ENCODE results near the gene ZNF775.
A peak's percentile ranks its signal among the peaks of the same experiment; 100 is the strongest.

ZNF775 gene

DNA sequence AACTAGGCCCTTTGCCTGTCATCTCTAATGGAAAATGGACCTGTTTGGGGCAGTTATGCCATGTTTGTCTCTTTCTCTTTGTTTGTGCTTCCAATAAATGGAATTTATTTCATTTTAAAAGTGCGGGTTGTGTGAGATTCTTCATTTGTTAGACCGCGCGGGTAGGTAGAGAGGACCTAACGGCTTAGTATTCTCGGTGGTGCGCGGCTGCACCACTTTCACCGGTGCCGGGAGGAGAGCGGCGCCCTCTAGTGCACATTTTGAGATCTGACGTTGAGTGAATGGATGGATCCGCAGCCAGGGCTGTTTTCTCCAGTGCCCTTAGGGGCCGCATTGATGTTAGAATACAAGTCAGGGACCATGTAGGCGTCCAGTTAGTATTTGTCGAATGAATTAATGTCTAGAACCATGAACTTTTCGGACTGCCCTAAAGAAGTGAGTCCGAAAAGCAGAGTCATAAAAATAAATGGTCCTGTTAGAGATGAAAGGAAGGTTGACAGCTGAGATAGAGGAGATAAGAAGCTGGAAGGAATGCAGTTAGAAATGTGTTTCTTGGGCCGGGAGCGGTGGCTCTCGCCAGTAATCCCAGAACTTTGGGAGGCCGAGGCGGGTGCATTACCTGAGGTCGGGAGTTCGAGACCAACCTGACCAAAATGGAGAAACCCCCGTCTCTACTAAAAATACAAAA is 42.0 kb downstream of the ZNF775 start:
- Histone ChIP-seq H3K36me3 (ENCODE audit: control insufficient read depth, insufficient read depth, low read length) (no peaks in the 10 kb centered on the region), H3K4me1 (ENCODE audit: control insufficient read depth, insufficient read depth, low read length, poor library complexity, severe bottlenecking) (no peaks in the 10 kb centered on the region), H3K4me3 (ENCODE audit: insufficient read depth, low read depth, low read length, poor library complexity, severe bottlenecking) (no peak overlapping the region), H3K9me3 (ENCODE audit: control insufficient read depth, low read length) (no peaks in the 10 kb centered on the region), H3K27ac (ENCODE audit: insufficient read depth, low read length, poor library complexity, severe bottlenecking) (no peak overlapping the region), H3K27me3 (replicated peaks; ENCODE audit: control insufficient read depth, insufficient read depth, low read length, poor library complexity, severe bottlenecking) (no peaks in the 10 kb centered on the region)
- DNase-seq, result peak; percentile 62 to 69 (median 66)

DNA sequence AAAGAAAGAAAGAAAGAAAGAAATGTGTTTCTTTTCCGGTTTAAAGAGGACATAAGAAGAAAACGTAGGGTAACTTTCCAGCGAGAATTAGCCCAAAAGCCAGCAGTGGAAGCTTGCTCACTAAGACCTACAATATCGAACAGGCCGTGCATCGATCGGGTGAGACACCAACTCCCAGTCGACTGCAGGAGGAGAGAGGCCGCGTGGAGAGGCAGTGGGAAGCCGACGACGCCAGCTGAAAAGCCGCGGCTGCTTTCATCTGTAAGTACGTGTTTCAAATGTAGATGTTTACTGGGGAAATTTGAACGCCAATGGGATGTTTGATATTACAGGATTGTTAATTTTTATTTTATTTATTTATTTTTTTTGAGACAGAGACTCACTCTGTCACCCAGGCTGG is 42.7 kb downstream of the ZNF775 start:
- no peaks in the 10 kb centered on the region for H3K4me1 ChIP-seq (ENCODE audit: control insufficient read depth, insufficient read depth, low read length, poor library complexity, severe bottlenecking)
- H3K9me3 ChIP-seq (ENCODE audit: control insufficient read depth, low read length), result no peaks in the 10 kb centered on the region
- H3K27ac ChIP-seq (ENCODE audit: insufficient read depth, low read length, poor library complexity, severe bottlenecking), result no peak overlapping the region
- H3K36me3 ChIP-seq (ENCODE audit: control insufficient read depth, insufficient read depth, low read length), result no peaks in the 10 kb centered on the region
- no peak overlapping the region for H3K4me3 ChIP-seq (ENCODE audit: insufficient read depth, low read depth, low read length, poor library complexity, severe bottlenecking)
- no peak for DNase-seq
- H3K27me3 ChIP-seq (replicated peaks; ENCODE audit: control insufficient read depth, insufficient read depth, low read length, poor library complexity, severe bottlenecking), result no peaks in the 10 kb centered on the region

DNA sequence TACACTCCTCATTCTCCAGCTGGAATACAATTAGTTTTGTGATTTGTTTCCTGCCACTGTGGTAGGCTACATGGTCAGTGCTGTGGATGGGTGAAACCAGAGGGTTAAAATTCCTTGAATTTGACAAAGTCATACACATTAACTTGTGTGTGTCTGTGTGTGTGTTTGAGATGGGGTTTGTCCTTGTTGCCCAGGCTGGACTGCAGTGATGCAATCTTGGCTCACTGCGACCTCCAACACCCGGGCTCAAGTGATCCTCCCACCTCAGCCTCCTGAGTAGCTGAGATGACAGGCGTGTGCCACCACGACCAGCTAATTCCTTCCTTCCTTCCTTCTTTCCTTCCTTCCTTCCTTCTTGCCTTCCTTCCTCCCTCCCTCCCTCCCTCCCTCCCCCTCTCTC is 46.5 kb downstream of the ZNF775 start:
- Histone ChIP-seq H3K36me3 (ENCODE audit: control insufficient read depth, insufficient read depth, low read length) (no peaks in the 10 kb centered on the region), H3K27ac (ENCODE audit: insufficient read depth, low read length, poor library complexity, severe bottlenecking) (no peak overlapping the region), H3K9me3 (ENCODE audit: control insufficient read depth, low read length) (no peaks in the 10 kb centered on the region), H3K27me3 (replicated peaks; ENCODE audit: control insufficient read depth, insufficient read depth, low read length, poor library complexity, severe bottlenecking) (no peaks in the 10 kb centered on the region), H3K4me3 (ENCODE audit: insufficient read depth, low read depth, low read length, poor library complexity, severe bottlenecking) (no peak overlapping the region), H3K4me1 (ENCODE audit: control insufficient read depth, insufficient read depth, low read length, poor library complexity, severe bottlenecking) (no peaks in the 10 kb centered on the region)
- DNase-seq, result no peak

DNA sequence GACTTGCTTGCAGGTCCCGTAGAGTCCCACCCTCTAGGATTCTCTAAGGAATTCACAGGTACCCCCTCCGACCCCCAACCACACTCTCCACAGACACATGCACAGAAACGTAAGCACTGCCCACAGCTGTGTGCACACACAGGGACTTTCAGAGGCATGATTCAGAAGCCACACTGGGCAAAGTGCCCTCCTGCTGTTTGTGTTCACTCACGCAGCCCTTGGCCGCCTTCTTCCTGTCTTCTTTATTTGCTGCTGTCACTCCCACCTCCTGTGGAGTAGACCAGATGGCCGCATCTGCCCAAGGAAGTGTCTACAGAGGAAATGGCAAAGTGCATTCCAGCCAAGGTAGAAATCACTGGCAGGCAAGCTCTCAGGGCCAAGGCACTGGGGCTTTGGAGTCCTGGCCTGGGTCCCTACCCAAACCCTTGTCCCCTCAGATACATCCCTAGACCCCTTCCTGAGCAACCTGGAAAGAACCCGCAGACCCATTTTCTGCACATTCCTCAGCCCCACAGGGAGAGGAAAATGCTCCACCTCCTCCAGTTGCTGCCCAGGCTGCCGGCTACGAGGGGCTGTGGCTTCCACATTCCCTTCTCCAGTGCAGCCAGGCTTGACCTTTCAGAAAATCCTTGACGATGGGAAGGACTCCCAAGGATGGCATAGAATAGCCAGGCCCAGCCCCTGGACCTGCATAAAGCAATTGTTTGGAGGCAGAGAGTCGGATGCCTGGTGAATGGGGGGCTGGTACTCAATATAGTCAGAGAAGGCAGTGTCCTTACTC is 49.7 kb downstream of the ZNF775 start:
- no peak for DNase-seq
- H3K27me3 ChIP-seq (replicated peaks; ENCODE audit: control insufficient read depth, insufficient read depth, low read length, poor library complexity, severe bottlenecking), result no peaks in the 10 kb centered on the region
- H3K36me3 ChIP-seq (ENCODE audit: control insufficient read depth, insufficient read depth, low read length), result no peaks in the 10 kb centered on the region
- H3K9me3 ChIP-seq (ENCODE audit: control insufficient read depth, low read length), result no peaks in the 10 kb centered on the region
- no peak overlapping the region for H3K4me3 ChIP-seq (ENCODE audit: insufficient read depth, low read depth, low read length, poor library complexity, severe bottlenecking)
- H3K4me1 ChIP-seq (ENCODE audit: control insufficient read depth, insufficient read depth, low read length, poor library complexity, severe bottlenecking), result no peaks in the 10 kb centered on the region
- no peak overlapping the region for H3K27ac ChIP-seq (ENCODE audit: insufficient read depth, low read length, poor library complexity, severe bottlenecking)

DNA sequence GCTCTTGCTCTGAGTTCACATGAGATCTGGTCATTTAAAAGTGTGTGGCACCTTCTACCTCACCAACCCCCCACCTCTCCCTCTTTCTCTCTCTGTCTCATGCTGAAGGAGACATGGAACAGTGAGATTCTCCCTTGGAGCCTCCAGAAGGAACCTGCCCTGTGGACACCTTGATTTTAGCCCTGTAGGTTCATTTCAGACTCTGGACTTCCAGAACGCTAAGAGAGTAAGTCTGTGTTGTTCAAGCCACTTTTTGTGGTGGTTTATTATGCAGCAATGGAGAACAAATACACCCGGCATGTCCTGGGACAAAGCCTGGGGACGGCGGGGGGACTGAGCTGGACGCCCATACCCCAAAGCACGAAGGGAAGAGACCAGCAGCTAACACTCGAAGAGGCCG is 50.6 kb downstream of the ZNF775 start:
- no peaks in the 10 kb centered on the region for H3K36me3 ChIP-seq (ENCODE audit: control insufficient read depth, insufficient read depth, low read length)
- no peaks in the 10 kb centered on the region for H3K27me3 ChIP-seq (replicated peaks; ENCODE audit: control insufficient read depth, insufficient read depth, low read length, poor library complexity, severe bottlenecking)
- H3K9me3 ChIP-seq (ENCODE audit: control insufficient read depth, low read length), result no peaks in the 10 kb centered on the region
- no peak overlapping the region for H3K27ac ChIP-seq (ENCODE audit: insufficient read depth, low read length, poor library complexity, severe bottlenecking)
- no peaks in the 10 kb centered on the region for H3K4me1 ChIP-seq (ENCODE audit: control insufficient read depth, insufficient read depth, low read length, poor library complexity, severe bottlenecking)
- no peak for DNase-seq
- H3K4me3 ChIP-seq (ENCODE audit: insufficient read depth, low read depth, low read length, poor library complexity, severe bottlenecking), result no peak overlapping the region

DNA sequence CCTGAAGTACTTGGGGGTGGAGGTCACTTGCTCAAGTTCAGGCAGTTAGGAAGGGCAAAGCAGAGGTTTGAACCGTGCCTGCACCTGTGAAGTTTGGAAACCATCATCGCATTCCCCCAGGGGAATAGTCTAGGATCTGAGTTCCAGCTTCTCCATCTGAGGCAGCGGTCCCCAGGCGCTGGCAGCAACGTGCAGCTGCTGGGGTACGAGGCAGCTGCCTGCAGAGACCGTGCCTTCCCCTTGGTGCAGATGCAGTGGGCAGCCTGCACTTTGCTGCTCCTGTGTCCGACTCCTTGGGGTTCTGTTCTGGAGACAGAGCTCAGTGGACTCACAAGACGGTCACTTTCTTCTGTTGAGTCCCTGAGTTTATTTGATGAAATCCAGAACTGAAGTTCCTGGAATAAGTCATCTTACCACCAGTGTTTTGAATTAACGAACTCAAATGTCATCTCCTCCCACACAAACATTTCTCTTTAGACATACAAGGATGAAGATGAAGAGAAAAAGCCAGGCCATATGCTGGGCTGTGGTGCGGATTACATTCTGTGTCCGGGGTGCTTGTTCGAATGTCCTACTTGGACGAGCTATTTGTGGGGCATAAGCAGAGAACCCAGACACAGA is 51.4 kb downstream of the ZNF775 start:
- Histone ChIP-seq H3K4me1 (ENCODE audit: control insufficient read depth, insufficient read depth, low read length, poor library complexity, severe bottlenecking) (no peaks in the 10 kb centered on the region), H3K27ac (ENCODE audit: insufficient read depth, low read length, poor library complexity, severe bottlenecking) (no peak overlapping the region), H3K36me3 (ENCODE audit: control insufficient read depth, insufficient read depth, low read length) (no peaks in the 10 kb centered on the region), H3K9me3 (ENCODE audit: control insufficient read depth, low read length) (no peaks in the 10 kb centered on the region), H3K27me3 (replicated peaks; ENCODE audit: control insufficient read depth, insufficient read depth, low read length, poor library complexity, severe bottlenecking) (no peaks in the 10 kb centered on the region), H3K4me3 (ENCODE audit: insufficient read depth, low read depth, low read length, poor library complexity, severe bottlenecking) (no peak overlapping the region)
- no peak for DNase-seq

DNA sequence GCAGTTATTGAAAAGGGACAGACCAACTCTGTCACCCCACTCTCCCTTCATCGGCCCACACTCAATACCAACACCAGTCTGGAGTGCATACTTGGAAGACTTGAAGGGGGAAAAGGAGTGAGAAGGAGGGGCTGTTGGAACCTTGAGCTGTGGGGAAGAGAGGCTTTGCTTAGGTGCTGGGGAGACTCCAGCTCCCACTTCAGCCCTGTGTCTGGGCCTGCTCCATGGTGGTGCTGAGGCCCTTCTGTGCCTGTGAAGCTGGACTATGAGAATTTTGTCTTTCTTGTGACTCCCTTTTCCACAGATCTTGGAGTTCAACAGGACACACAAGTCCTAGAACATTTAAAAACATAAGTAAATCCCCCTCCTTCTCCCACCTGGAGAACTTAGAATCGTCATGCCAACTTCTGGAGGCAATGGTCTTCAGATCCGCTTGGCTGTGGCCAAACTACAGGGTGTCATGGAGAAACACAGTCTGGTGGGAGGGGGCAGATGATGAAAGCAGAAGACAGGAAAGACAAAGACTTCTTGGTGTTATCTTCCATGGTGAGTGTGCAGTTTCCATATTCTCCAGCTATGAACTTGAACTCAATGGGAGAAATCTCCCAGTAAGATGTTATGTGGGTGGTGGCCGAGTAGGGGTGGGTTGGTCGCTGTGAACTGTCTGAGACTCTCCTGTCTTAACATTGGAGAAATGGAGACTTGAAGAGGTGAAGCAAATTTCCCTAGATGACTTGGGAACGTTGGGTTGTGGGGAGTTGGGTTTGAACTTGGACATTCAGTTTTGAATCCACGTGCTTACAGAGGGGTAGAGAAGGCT is 52.9 kb downstream of the ZNF775 start:
- H3K36me3 ChIP-seq (ENCODE audit: control insufficient read depth, insufficient read depth, low read length), result no peaks in the 10 kb centered on the region
- no peaks in the 10 kb centered on the region for H3K9me3 ChIP-seq (ENCODE audit: control insufficient read depth, low read length)
- no peak overlapping the region for H3K27ac ChIP-seq (ENCODE audit: insufficient read depth, low read length, poor library complexity, severe bottlenecking)
- H3K4me3 ChIP-seq (ENCODE audit: insufficient read depth, low read depth, low read length, poor library complexity, severe bottlenecking), result no peak overlapping the region
- no peaks in the 10 kb centered on the region for H3K4me1 ChIP-seq (ENCODE audit: control insufficient read depth, insufficient read depth, low read length, poor library complexity, severe bottlenecking)
- no peaks in the 10 kb centered on the region for H3K27me3 ChIP-seq (replicated peaks; ENCODE audit: control insufficient read depth, insufficient read depth, low read length, poor library complexity, severe bottlenecking)
- DNase-seq, result no peak

DNA sequence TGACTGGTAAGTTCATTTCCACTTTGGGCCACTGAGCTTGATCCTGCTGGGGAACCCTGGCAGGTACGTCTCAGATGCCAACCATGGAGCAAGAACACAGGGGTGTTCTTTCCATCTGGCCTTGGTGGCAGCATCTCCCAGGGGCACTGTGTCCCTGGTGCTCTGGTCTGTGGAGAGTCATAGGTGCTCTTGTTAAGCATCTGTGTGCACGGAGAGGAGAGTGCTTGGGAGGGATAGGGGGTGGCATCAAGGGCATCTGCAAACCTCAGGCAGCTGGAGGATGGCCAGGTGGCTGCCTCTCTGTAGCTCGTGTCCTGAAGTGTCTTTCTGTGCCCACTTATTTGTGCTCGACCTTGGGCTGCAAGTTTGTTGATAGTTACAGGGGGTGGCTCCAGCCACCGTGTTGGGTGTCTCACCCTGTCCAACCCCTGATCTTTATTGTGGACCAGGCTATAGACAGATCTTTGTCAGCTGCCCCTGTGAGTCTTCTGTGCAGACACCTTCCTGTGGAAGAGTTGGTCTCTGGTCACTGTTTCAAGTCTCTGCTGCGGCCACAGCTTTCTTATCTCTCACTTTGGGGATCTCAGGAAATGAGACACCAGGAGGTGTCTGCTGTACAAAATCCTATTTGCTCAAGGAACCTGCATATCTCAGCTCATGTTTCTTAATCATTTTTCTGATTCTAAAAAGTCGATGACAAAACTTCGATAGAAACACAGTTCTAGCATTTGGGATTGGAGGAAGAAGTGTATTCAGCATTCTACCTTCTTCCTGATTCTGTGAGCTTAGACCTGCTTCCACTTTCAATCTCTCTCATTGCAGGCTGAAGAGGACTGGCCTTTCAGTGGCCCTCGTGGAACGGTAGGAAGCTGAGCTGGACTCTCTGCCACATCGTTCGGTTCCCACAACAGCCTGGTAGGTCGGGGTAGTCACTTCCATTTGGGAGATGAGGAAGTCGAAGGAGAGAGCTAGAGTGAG is 54.1 kb downstream of the ZNF775 start:
- no peaks in the 10 kb centered on the region for H3K27me3 ChIP-seq (replicated peaks; ENCODE audit: control insufficient read depth, insufficient read depth, low read length, poor library complexity, severe bottlenecking)
- no peaks in the 10 kb centered on the region for H3K4me1 ChIP-seq (ENCODE audit: control insufficient read depth, insufficient read depth, low read length, poor library complexity, severe bottlenecking)
- H3K9me3 ChIP-seq (ENCODE audit: control insufficient read depth, low read length), result no peaks in the 10 kb centered on the region
- no peak overlapping the region for H3K4me3 ChIP-seq (ENCODE audit: insufficient read depth, low read depth, low read length, poor library complexity, severe bottlenecking)
- H3K27ac ChIP-seq (ENCODE audit: insufficient read depth, low read length, poor library complexity, severe bottlenecking), result no peak overlapping the region
- DNase-seq, result no peak
- no peaks in the 10 kb centered on the region for H3K36me3 ChIP-seq (ENCODE audit: control insufficient read depth, insufficient read depth, low read length)

DNA sequence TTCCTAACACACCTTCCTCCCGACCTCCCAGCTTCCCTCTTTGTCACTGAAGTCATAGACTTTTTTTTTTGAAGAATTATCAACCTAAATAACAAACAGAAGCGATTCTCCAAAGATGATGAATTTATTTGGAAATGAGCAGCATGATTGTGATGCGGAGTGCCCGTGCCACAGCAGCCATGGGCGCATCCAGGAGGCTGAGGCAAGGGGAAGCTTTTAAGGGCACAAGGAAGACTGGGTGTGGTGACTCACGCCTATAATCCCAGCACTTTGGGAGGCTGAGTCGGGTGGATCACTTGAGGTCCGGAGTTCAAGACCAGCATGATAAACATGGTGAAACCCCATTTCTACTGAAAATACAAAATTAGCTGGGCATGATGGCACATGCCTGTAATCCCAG is 55.1 kb downstream of the ZNF775 start:
- Histone ChIP-seq H3K27me3 (replicated peaks; ENCODE audit: control insufficient read depth, insufficient read depth, low read length, poor library complexity, severe bottlenecking) (no peaks in the 10 kb centered on the region), H3K4me1 (ENCODE audit: control insufficient read depth, insufficient read depth, low read length, poor library complexity, severe bottlenecking) (no peaks in the 10 kb centered on the region), H3K4me3 (ENCODE audit: insufficient read depth, low read depth, low read length, poor library complexity, severe bottlenecking) (no peak overlapping the region), H3K36me3 (ENCODE audit: control insufficient read depth, insufficient read depth, low read length) (no peaks in the 10 kb centered on the region), H3K27ac (ENCODE audit: insufficient read depth, low read length, poor library complexity, severe bottlenecking) (no peak overlapping the region), H3K9me3 (ENCODE audit: control insufficient read depth, low read length) (no peaks in the 10 kb centered on the region)
- DNase-seq, result no peak

Data from effector memory CD4-positive, alpha-beta T cell (primary cell).